Spinal cord (tissue), 10 donors: Measurements from ENCODE around the gene BOK. TPM values are rescaled to one million over a fixed set of nuclear protein-coding genes. Genes with fewer than 3 reads are reported as not detected.
"Not testable (repeated sequence)": the region's sequence is repeated elsewhere in the genome, so short reads cannot be mapped to it uniquely, and the experiment has no call there.

ENCODE experiments used
- DNase-seq, 6 donors: peaks; one replicate each; pipeline versions ENCODE4 v3.0.0 to v3.0.0-alpha.2; 2013 to 2015; ENCODE audit warnings: low spot score in 6 of 6, low read depth in 4 of 6
- H3K27ac ChIP-seq: one replicate; pipeline ENCODE4 v1.5.1; 2013; ENCODE audit warnings: low read depth, low read length, control low read depth
- H3K27me3 ChIP-seq: one replicate; pipeline ENCODE4 v1.6.1; 2013; ENCODE audit warnings: low read length; ENCODE audit not compliant: control insufficient read depth, insufficient read depth
- H3K36me3 ChIP-seq: one replicate; pipeline ENCODE4 v1.6.1; 2013; ENCODE audit warnings: low read length; ENCODE audit not compliant: control insufficient read depth, insufficient read depth
- H3K4me1 ChIP-seq: one replicate; pipeline ENCODE4 v1.6.1; 2013; ENCODE audit warnings: low read length; ENCODE audit not compliant: control insufficient read depth, insufficient read depth
- H3K4me3 ChIP-seq: one replicate; pipeline ENCODE4 v1.5.1; 2013; ENCODE audit warnings: low read depth, low read length, control low read depth
- H3K9me3 ChIP-seq: one replicate; pipeline ENCODE4 v1.6.1; 2013; ENCODE audit warnings: low read length; ENCODE audit not compliant: control insufficient read depth, insufficient read depth
- WGBS: methylation state at CpG from one replicate; pipeline ENCODE4 v1.1.5; 2013; ENCODE audit warnings: missing lambda C conversion rate; ENCODE audit not compliant: insufficient coverage; 5-methylcytosine and 5-hydroxymethylcytosine counted together
- polyA plus RNA-seq, 2 donors: library from polyadenylated mRNA; unstranded; fragments of 120-200 nt; gene quantifications; one replicate each; pipeline ENCODE4 v1.2.1, GENCODE V29; 2013; ENCODE audit not compliant: insufficient read length in 2 of 2
- total RNA-seq, 2 donors: library from RNA; depleted of rRNA in 1 of 2; stranded (reverse); fragments of 120-200 nt in 1 of 2; fragments of >200 nt in 1 of 2; gene quantifications; one replicate each; pipeline versions ENCODE4 v1.2.3 to v1.2.4, GENCODE V29; 2013 to 2014
- donor health status: healthy.

Gene BOK
- total and polyA plus RNA-seq, 4 donors = 15.5 to 52.7 (median 37.3) TPM

DNA sequence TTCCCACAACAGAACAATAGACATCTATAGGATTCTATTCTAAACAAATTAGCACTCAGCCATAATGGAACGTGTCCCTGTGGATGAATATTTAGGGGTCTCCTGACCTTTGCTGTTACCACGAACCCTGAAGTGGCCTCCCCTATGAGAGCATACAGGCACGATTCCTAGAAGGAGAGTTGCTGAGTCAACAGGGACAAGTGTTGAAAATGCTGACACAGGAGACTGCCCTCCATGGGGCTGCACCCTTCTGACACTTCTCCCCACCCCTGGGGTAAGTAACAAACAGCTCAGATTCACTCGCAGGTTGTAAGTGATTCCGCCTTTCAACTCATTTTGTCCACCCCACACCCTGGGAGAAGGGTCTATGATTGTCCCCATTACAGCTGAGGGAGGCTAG, 36.1 kb upstream of the BOK start:
- Histone ChIP-seq H3K36me3 (no peaks in the 10 kb centered on the region), H3K27me3 (peaks cover 2% of the 10 kb centered on the region), H3K27ac (no peak overlapping the region), H3K9me3 (no peaks in the 10 kb centered on the region), H3K4me3 (no peak overlapping the region), H3K4me1 (no peaks in the 10 kb centered on the region)
- whole genome bisulfite sequencing = 63% methylated on average over 2 of the region's 5 CpGs
- no peak for DNase-seq

DNA sequence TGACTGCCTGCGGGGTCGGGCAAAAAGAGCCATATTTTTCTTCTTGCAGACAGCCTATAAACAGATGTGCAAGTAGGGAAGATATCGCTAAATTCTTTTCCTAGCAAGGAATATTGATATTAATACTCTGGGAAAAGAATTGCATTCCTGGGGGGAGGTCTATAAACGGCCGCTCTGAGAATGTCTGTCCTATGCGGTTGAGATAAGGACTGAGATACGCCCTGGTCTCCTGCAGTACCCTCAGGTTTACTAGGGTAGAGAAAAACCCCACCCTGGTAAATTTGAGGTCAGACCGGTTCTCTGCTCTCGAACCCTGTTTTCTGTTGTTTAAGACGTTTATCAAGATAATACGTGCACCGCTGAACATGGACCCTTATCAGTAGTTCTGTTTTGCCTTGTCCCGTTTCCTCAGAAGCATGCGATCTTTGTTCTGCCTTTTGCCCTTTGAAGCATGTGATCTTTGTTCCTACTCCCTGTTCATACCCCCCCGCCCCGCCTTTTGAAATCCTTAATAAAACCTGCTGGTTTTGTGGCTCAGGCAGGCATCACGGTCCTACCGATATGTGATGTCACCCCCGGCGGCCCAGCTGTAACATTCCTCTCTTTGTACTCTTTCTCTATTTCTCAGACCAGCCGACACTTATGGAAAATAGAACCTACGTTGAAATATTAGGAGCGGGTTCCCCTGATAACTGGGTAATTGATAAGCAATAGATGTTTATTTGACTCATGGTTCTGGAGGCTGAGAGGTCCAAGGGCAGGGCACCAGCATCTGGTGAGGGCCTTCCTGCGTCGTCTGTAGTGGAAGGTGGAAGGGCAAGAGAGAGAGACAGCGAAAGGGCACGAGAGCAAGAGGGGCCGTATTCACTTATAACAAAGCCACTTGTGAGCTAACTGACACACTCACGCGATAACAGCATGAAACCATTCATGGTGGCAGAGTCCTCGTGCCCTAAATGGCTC, 32.4 kb upstream of the BOK start:
- not testable (repeated sequence) for H3K27ac ChIP-seq, H3K4me3 ChIP-seq, H3K27me3 ChIP-seq, H3K4me1 ChIP-seq, H3K36me3 ChIP-seq, H3K9me3 ChIP-seq, DNase-seq
- 87% methylated on average over 21 of the region's 31 CpGs for WGBS

DNA sequence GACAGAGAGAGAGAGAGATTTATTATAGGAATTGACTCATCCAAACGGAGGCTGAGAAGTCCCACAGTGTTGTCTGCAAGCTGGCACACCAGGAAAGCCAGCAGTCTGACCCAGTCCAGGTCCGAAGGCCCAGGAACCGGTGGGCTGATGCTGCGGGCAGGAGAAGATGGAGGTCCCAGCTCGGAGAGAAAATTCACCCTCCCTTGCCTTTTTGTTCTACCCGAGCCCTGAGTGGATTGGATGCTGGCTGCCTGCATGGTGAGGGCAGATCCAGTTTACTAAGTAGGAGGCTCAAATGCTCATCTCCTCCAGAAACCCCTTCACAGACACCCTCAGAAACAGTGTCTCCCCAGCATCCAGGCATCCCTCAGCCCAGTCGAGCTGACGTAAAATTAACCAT, 28.0 kb upstream of the BOK start:
- Histone ChIP-seq H3K27me3 (peaks cover 2% of the 10 kb centered on the region), H3K27ac (no peak overlapping the region), H3K9me3 (no peaks in the 10 kb centered on the region), H3K36me3 (no peaks in the 10 kb centered on the region), H3K4me3 (no peak overlapping the region), H3K4me1 (no peaks in the 10 kb centered on the region)
- WGBS = 64% methylated on average over 4 of the region's 8 CpGs
- no peak for DNase-seq

DNA sequence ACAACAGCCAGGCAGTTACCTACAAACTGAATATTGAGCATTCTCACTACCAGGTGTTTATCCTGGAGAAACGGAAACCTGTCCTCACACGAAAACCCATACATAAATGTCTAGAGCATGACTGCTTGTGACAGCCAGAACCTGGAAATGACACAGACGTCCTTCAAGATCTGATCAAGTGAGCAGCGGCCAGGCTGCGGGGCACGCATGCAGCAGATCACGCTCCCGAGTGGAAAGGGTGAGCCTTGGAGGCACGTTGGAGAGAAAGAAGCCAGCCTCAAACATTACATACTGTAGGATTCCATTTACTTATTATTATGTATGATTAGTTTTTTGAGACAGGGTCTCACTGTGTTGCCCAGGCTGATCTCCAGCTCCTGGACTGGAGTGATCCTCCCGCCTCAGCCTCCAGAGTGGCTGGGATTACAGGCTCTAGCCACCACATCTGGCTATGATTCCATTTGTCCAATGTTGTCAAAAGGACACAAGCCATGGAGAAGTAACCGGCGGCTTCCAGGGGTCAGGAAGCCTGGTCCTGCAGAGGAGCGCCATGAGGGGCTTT, 27.3 kb upstream of the BOK start:
- 93% methylated on average over 7 of the region's 13 CpGs for WGBS
- Histone ChIP-seq H3K27ac (no peak overlapping the region), H3K36me3 (no peaks in the 10 kb centered on the region), H3K27me3 (peaks cover 2% of the 10 kb centered on the region), H3K4me1 (no peaks in the 10 kb centered on the region), H3K4me3 (no peak overlapping the region), H3K9me3 (no peaks in the 10 kb centered on the region)
- DNase-seq = no peak

DNA sequence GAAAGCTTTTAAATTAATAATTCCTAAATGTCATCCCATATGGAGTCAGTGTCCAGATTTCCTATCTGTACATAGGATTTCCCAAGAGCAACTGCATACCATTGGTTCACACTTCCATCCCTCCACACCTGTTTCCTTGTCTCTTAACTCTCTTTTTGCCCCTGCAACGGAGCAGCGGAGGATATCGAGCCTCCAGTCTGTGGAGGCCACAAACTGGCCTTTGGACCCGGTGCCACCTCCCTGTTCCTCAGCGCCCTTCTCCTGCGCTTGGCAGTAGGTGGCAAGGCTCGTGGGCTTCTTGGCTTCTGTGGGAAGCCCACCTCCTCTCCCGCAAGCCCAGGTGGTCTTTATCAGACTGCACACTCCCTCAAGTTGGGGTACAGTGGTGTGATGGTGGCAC, 26.4 kb upstream of the BOK start:
- peaks cover 2% of the 10 kb centered on the region for H3K27me3 ChIP-seq
- no peaks in the 10 kb centered on the region for H3K36me3 ChIP-seq
- no peaks in the 10 kb centered on the region for H3K9me3 ChIP-seq
- no peak overlapping the region for H3K4me3 ChIP-seq
- DNase-seq = no peak
- no peak overlapping the region for H3K27ac ChIP-seq
- no peaks in the 10 kb centered on the region for H3K4me1 ChIP-seq
- 89% methylated on average over 7 of the region's 8 CpGs for WGBS

DNA sequence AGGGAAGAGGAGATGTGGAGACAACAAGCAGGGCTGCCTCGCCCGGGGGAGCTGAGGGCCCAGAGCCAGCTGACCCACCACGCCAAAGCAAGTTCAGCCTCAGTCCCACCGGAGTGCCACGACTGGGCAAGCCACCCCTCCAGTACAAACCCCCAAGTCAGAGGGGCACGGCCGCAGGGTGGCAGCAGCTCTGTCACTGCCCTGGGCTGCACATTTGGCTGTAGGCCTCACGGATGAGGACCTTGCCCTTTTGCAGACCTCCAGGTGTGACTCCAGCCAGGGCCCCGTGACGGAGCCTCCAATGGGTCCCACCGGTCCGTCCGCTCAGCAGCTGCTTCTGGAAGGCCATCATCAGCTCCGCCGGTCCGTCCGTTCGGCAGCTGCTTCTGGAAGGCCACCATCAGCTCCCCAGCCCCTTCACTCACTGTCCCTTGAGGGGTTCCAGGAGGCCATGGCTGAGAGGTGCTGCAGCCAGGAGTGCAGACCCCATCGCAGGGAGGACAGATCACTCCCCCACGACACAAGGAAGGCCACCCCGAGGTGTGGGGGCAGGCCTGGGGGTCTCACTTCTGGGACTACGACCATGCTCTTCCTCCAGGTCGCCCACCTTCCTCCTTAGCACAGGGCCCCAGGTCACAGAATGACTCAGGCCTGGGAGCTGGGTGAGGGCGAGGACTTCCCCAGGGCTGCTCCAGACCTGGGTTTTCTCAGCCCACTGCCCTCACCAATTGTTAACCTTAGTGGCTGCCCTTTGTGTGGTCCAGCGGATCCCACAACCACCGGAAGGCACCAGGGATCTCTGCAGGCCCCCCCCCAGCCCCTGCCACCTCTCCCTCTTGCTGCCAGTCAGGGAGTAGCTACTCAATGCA, 25.6 kb upstream of the BOK start:
- H3K4me3 ChIP-seq = no peak overlapping the region
- H3K36me3 ChIP-seq = no peaks in the 10 kb centered on the region
- H3K4me1 ChIP-seq = no peaks in the 10 kb centered on the region
- WGBS = 93% methylated on average over 24 of the region's 26 CpGs
- H3K9me3 ChIP-seq = no peaks in the 10 kb centered on the region
- H3K27me3 ChIP-seq = peaks cover 2% of the 10 kb centered on the region
- DNase-seq = no peak
- no peak overlapping the region for H3K27ac ChIP-seq

DNA sequence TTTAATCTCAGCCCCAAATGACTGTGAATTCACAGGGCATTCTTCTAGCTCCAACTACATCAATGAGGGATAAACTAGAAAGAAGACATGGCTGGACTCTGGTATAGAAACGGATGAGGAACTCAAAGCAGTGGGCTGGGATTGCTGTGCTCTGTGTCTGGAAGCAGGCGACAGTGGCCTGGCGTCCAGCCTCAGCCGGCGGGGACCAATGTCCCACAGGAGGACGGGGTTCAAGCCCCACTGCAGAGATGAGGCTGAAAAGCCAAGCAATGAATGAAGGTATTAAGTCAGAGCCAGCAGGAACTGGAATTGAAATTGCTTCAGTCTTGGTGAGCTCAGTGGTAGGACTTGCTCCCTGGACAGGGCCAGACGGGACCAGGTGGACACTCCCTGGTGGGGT, 24.3 kb upstream of the BOK start:
- Histone ChIP-seq H3K9me3 (no peaks in the 10 kb centered on the region), H3K27ac (no peak overlapping the region), H3K4me1 (no peaks in the 10 kb centered on the region), H3K36me3 (no peaks in the 10 kb centered on the region), H3K4me3 (no peak overlapping the region), H3K27me3 (peaks cover 2% of the 10 kb centered on the region)
- WGBS = 87% methylated on average over 7 of the region's 7 CpGs
- DNase-seq = no peak

DNA sequence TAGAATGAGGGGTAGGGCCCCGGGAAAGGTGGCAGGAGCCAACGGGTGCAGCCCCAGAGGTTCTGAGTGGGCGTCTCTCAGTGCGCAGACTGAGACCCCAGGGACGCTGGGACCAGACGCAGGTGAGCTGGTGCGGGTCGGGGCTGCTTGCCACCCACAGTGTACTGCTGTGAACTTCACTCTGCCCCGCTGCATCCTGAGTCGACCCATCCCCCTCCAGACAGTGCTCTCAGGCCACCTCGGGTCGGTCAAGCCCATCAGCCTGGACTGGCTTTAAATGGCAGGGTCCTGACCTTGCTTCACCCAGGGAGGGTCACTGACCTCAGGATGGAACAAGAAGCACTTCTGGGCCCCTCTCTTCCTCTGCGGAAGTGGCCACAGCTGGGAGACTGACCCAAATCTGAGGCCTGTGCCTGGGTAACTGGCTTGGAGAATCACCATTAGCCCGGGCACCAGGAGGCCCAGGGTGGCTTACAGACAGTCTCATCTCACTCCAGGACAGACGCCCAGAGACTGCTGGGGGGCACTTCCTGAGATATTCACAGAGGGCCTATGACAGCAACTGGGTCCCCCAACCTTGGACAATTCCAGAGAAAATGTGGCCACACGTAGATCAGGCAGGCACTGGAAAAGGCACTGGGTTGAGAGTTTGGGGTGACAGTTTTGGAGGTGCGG, 23.7 kb upstream of the BOK start:
- DNase-seq = no peak
- H3K27ac ChIP-seq = no peak overlapping the region
- no peaks in the 10 kb centered on the region for H3K4me1 ChIP-seq
- H3K9me3 ChIP-seq = no peaks in the 10 kb centered on the region
- WGBS = 65% methylated on average over 17 of the region's 17 CpGs
- peaks cover 2% of the 10 kb centered on the region for H3K27me3 ChIP-seq
- H3K36me3 ChIP-seq = no peaks in the 10 kb centered on the region
- no peak overlapping the region for H3K4me3 ChIP-seq
